Astrocyte of the spinal cord (primary cell): ENCODE results near the gene BTBD19.
"Not testable (repeated sequence)": the region's sequence is repeated elsewhere in the genome, so short reads cannot be mapped to it uniquely, and the experiment has no call there.

Experiments
- DNase-seq: peaks from one replicate; pipeline ENCODE4 v3.0.0; 2011; ENCODE audit warnings: low read depth, low spot score
- H3K4me3 ChIP-seq: 2 replicates; pipeline ENCODE4 v1.5.1; 2011; ENCODE audit warnings: low read depth, mild to moderate bottlenecking, low read length, moderate library complexity
- in situ Hi-C: cut with HindIII; loops from 2 replicates; pipeline ENCODE4 v1.10.0; 2017; ENCODE audit warnings: low sequenced_read_pairs
- TF ChIP-seq, protein P1 (sequence below): IDR thresholded peaks from 2 replicates; pipeline ENCODE4 v1.5.1; 2012; ENCODE audit warnings: low read depth, mild to moderate bottlenecking, low read length, inconsistent platforms

The BTBD19 gene

GRCh38 chr1:44819608-44820327 is 11.4 kb downstream of the BTBD19 start:
- DNase-seq: peak; percentile 97
- H3K4me3 ChIP-seq: peak overlapping the region; percentile 36
- TF ChIP-seq, protein P1, sequence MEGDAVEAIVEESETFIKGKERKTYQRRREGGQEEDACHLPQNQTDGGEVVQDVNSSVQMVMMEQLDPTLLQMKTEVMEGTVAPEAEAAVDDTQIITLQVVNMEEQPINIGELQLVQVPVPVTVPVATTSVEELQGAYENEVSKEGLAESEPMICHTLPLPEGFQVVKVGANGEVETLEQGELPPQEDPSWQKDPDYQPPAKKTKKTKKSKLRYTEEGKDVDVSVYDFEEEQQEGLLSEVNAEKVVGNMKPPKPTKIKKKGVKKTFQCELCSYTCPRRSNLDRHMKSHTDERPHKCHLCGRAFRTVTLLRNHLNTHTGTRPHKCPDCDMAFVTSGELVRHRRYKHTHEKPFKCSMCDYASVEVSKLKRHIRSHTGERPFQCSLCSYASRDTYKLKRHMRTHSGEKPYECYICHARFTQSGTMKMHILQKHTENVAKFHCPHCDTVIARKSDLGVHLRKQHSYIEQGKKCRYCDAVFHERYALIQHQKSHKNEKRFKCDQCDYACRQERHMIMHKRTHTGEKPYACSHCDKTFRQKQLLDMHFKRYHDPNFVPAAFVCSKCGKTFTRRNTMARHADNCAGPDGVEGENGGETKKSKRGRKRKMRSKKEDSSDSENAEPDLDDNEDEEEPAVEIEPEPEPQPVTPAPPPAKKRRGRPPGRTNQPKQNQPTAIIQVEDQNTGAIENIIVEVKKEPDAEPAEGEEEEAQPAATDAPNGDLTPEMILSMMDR: no peak
- in situ Hi-C loops: no loop called here

- TF ChIP-seq, protein P1: no peak
- H3K4me3 ChIP-seq: peak overlapping the region; percentile 36
- in situ Hi-C loops: no loop called here
- DNase-seq: no peak
These were observed 12.3 kb downstream of the BTBD19 start for GRCh38 chr1:44820328-44821239.

- no peak overlapping the region for H3K4me3 ChIP-seq
- in situ Hi-C loops: no loop called here
- DNase-seq: no peak
- TF ChIP-seq, protein P1: no peak
These were observed 13.0 kb downstream of the BTBD19 start for GRCh38 chr1:44821240-44821715.

- no peak overlapping the region for H3K4me3 ChIP-seq
- in situ Hi-C loops: no loop called here
- TF ChIP-seq, protein P1: no peak
- no peak for DNase-seq
These were observed 13.9 kb downstream of the BTBD19 start for GRCh38 chr1:44822131-44822701.

DNA sequence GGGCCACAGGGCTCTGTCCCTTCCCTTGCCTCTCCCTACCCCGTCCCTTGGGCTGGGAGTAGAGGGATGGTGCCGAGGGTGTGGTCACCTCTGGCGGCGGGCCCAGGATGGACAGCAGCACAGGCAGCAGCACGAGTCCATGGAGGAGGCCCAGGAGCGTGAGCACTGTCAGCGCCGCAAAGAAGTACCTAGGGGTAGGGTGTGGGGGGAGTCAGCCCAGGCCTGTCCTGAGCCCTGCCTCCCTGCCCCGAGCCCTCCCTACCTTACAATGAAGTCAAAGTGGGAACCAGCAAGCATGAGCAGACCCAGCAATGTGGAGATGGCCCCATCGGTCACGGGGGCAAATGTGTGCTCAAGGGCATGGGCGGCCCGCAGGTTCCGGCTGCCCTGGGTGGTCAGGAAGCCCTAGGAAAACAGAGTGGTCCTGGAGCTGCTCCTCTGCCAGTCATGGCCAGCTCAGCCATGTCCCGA is 14.7 kb downstream of the BTBD19 start:
- in situ Hi-C loops: no loop called here
- no peak for DNase-seq
- no peak overlapping the region for H3K4me3 ChIP-seq
- TF ChIP-seq, protein P1: no peak

- DNase-seq, H3K4me3 ChIP-seq, in situ Hi-C loops: not testable (repeated sequence)
These were observed 16.1 kb downstream of the BTBD19 start for GRCh38 chr1:44824392-44824791.
